Sigmoid colon (tissue), 7 donors: ENCODE data around the gene C20orf173. TPM values are rescaled to one million over a fixed set of nuclear protein-coding genes. Genes with fewer than 3 reads are reported as not detected.

Source experiments
- DNase-seq: peaks from one replicate; pipeline ENCODE4 v3.0.0-alpha.2; 2019
- H3K27ac ChIP-seq, 4 donors: fragments of 200-600 bp; sonication (generic); one replicate each; pipeline ENCODE4 v1.5.1; 2016 to 2019; ENCODE audit warnings: mild to moderate bottlenecking in 1 of 4
- H3K27me3 ChIP-seq, 3 donors: fragments of 200-600 bp; sonication (generic); one replicate each; pipeline ENCODE4 v1.5.1; 2019; ENCODE audit warnings: mild to moderate bottlenecking in 1 of 3
- H3K36me3 ChIP-seq, 4 donors: fragments of 200-600 bp; sonication (generic); one replicate each; pipeline ENCODE4 v1.5.1; 2016 to 2019
- H3K4me1 ChIP-seq, 4 donors: fragments of 200-600 bp; sonication (generic); one replicate each; pipeline ENCODE4 v1.5.1; 2017 to 2019
- H3K4me3 ChIP-seq, 4 donors: fragments of 200-600 bp; sonication (generic); one replicate each; pipeline ENCODE4 v1.5.1; 2017 to 2019; ENCODE audit warnings: mild to moderate bottlenecking in 2 of 4, moderate library complexity in 1 of 4
- H3K9me3 ChIP-seq, 4 donors: fragments of 200-600 bp in 3 of 4; sonication (generic) in 3 of 4; one replicate each; pipeline versions ENCODE4 v1.5.1 to v1.6.1; 2013 to 2019
- CTCF ChIP-seq, 4 experiments: fragments of 450-650 bp in 3 of 4; fragments of 200-600 bp in 1 of 4; IDR thresholded peaks; one replicate each; pipeline ENCODE4 v1.5.1; 2016 to 2019; ENCODE audit warnings: antibody characterized with exemption in 4 of 4, mild to moderate bottlenecking in 3 of 4, moderate library complexity in 2 of 4
- EP300 ChIP-seq, 4 donors: sonication (generic); formaldehyde crosslinking; IDR thresholded peaks; one replicate each; pipeline ENCODE4 v1.6.1; 2017; ENCODE audit warnings: antibody characterized with exemption in 4 of 4
- POLR2A ChIP-seq, 2 donors: fragments of 450-650 bp; IDR thresholded peaks; one replicate each; pipeline ENCODE4 v1.6.1; 2016; ENCODE audit warnings: antibody characterized with exemption in 2 of 2, mild to moderate bottlenecking in 2 of 2, moderate library complexity in 2 of 2
- POLR2AphosphoS5 ChIP-seq, 4 donors: sonication (generic); formaldehyde crosslinking; IDR thresholded peaks; one replicate each; pipeline ENCODE4 v1.6.1; 2017; ENCODE audit warnings: antibody characterized with exemption in 4 of 4
- WGBS, 2 donors: extraction: QIAGEN DNeasy Blood & Tissue Kit; methylation state at CpG; one replicate each; pipeline ENCODE4 v1.1.7; 2013; 5-methylcytosine and 5-hydroxymethylcytosine counted together
- intact Hi-C: fragments of 100-400 bp; cut with DNase I; formaldehyde crosslinking; loops from one replicate; pipeline ENCODE4 v1.15.1; 2023
- polyA plus RNA-seq, 3 donors: library from polyadenylated mRNA; stranded (reverse); fragments of 200-250 nt; gene quantifications; one replicate each; pipeline ENCODE4 v1.2.3, GENCODE V29; 2013
- total RNA-seq, 4 donors: library from RNA; depleted of rRNA; stranded (reverse); fragments of >200 nt; gene quantifications; one replicate each; pipeline ENCODE4 v1.1.0, GENCODE V29; 2016
- donor health status: healthy with polysubstance abuse.
- donor health status: Bipolar disorder and iron deficiency.
- donor health status: healthy.

Gene C20orf173
- total and polyA plus RNA-seq, 7 donors: not detected

GRCh38 chr20:35504751-35505150 is 24.7 kb downstream of the C20orf173 start:
- intact Hi-C loops: no loop called here
- Histone ChIP-seq H3K27me3 (no peaks in the 10 kb centered on the region), H3K4me3 (no peak overlapping the region), H3K27ac (no peak overlapping the region), H3K4me1 (peaks cover 0 to 16% (median 10%) of the 10 kb centered on the region in 4 donors), H3K36me3 (peaks cover 14 to 88% (median 43%) of the 10 kb centered on the region in 4 donors), H3K9me3 (no peaks in the 10 kb centered on the region)
- no peak for DNase-seq
- TF ChIP-seq EP300 (IDR thresholded peaks at IDR 0.05): no peak
- TF ChIP-seq POLR2AphosphoS5 (IDR thresholded peaks at IDR 0.05): no peak
- TF ChIP-seq POLR2A (IDR thresholded peaks at IDR 0.05): no peak
- no peak for TF ChIP-seq CTCF (IDR thresholded peaks at IDR 0.05)
- 97 to 98% methylated on average over 5 of the region's 5 CpGs for WGBS, 2 donors

GRCh38 chr20:35503841-35504561 is 25.5 kb downstream of the C20orf173 start:
- WGBS, 2 donors: 90 to 92% methylated on average over 16 of the region's 16 CpGs
- peak; percentile 81 for DNase-seq
- H3K27me3 ChIP-seq: no peaks in the 10 kb centered on the region
- no peaks in the 10 kb centered on the region for H3K9me3 ChIP-seq
- intact Hi-C loops: no loop called here
- no peak overlapping the region for H3K27ac ChIP-seq
- H3K4me1 ChIP-seq: peaks cover 0 to 16% (median 10%) of the 10 kb centered on the region in 4 donors
- H3K36me3 ChIP-seq: peaks cover 12 to 88% (median 40%) of the 10 kb centered on the region in 4 donors
- H3K4me3 ChIP-seq: no peak overlapping the region
- TF ChIP-seq POLR2AphosphoS5 (IDR thresholded peaks at IDR 0.05): no peak
- TF ChIP-seq EP300 (IDR thresholded peaks at IDR 0.05): no peak
- no peak for TF ChIP-seq POLR2A (IDR thresholded peaks at IDR 0.05)
- no peak for TF ChIP-seq CTCF (IDR thresholded peaks at IDR 0.05)

- H3K27ac ChIP-seq: no peak overlapping the region
- peaks cover 19 to 88% (median 41%) of the 10 kb centered on the region in 4 donors for H3K36me3 ChIP-seq
- H3K4me3 ChIP-seq: no peak overlapping the region
- WGBS, 2 donors: 94 to 96% methylated on average over 10 of the region's 10 CpGs
- TF ChIP-seq POLR2AphosphoS5 (IDR thresholded peaks at IDR 0.05) (no peak), POLR2A (IDR thresholded peaks at IDR 0.05) (no peak), CTCF (IDR thresholded peaks at IDR 0.05) (no peak), EP300 (IDR thresholded peaks at IDR 0.05) (no peak)
- H3K27me3 ChIP-seq: no peaks in the 10 kb centered on the region
- peaks cover 0 to 16% (median 10%) of the 10 kb centered on the region in 4 donors for H3K4me1 ChIP-seq
- no peaks in the 10 kb centered on the region for H3K9me3 ChIP-seq
- intact Hi-C loops: no loop called here
- no peak for DNase-seq
Observed at GRCh38 chr20:35503281-35503680, 26.2 kb downstream of the C20orf173 start.

- intact Hi-C loops: no loop called here
- H3K9me3 ChIP-seq: no peaks in the 10 kb centered on the region
- H3K27me3 ChIP-seq: no peaks in the 10 kb centered on the region
- WGBS, 2 donors: 64 to 91% methylated on average over 8 of the region's 8 CpGs
- TF ChIP-seq EP300 (IDR thresholded peaks at IDR 0.05) (no peak), POLR2A (IDR thresholded peaks at IDR 0.05) (no peak), POLR2AphosphoS5 (IDR thresholded peaks at IDR 0.05) (no peak), CTCF (IDR thresholded peaks at IDR 0.05) (no peak)
- H3K27ac ChIP-seq: no peak overlapping the region
- H3K36me3 ChIP-seq: peaks cover 20 to 88% (median 47%) of the 10 kb centered on the region in 4 donors
- H3K4me3 ChIP-seq: no peak overlapping the region
- H3K4me1 ChIP-seq: peaks cover 0 to 16% (median 10%) of the 10 kb centered on the region in 4 donors
- DNase-seq: no peak
Observed at GRCh38 chr20:35502352-35502751, 27.1 kb downstream of the C20orf173 start.
